Omental fat pad (tissue), 4 donors: ENCODE data around the gene DNM1. TPM values are rescaled to one million over a fixed set of nuclear protein-coding genes. Genes with fewer than 3 reads are reported as not detected.
A peak's percentile ranks its signal among the peaks of the same experiment; 100 is the strongest.

Source experiments
- ATAC-seq: fragments of 150-250 bp; one replicate; pipeline ENCODE4 v1.9.1; 2016; ENCODE audit warnings: mild to moderate bottlenecking, moderate library complexity; ENCODE audit not compliant: low FRiP score
- DNase-seq: peaks from one replicate; pipeline ENCODE4 v3.0.0-alpha.2; 2019; ENCODE audit warnings: low spot score
- CTCF ChIP-seq, 3 donors: fragments of 450-650 bp; IDR thresholded peaks; one replicate each; pipeline ENCODE4 v1.5.1; 2016 to 2017; ENCODE audit warnings: antibody characterized with exemption in 3 of 3, mild to moderate bottlenecking in 3 of 3, moderate library complexity in 2 of 3
- total RNA-seq, 4 donors: library from RNA; depleted of rRNA; stranded (reverse); fragments of >200 nt; gene quantifications; one replicate each; pipeline ENCODE4 v1.1.0, GENCODE V29; 2016

The DNM1 gene
- total RNA-seq, 4 donors from 2014 or later, result 4.0 to 60.5 (median 20.0) TPM

GRCh38 chr9:128201441-128202369, 1.5 kb upstream of the DNM1 start:
- no peak for TF ChIP-seq CTCF (IDR thresholded peaks at IDR 0.05)
- no peak for DNase-seq
- ATAC-seq, result no peak

- no peak for DNase-seq
- ATAC-seq, result no peak
- no peak for TF ChIP-seq CTCF (IDR thresholded peaks at IDR 0.05)
Observed at GRCh38 chr9:128202648-128203023, 543 bp upstream of the DNM1 start.

- DNase-seq (no peak), ATAC-seq (peak; percentile 52)
- no peak for TF ChIP-seq CTCF (IDR thresholded peaks at IDR 0.05)
Observed at GRCh38 chr9:128203707-128204551, 750 bp downstream of the DNM1 start.

- no peak for TF ChIP-seq CTCF (IDR thresholded peaks at IDR 0.05)
- ATAC-seq (no peak), DNase-seq (no peak)
Observed at GRCh38 chr9:128204858-128205257, 1.7 kb downstream of the DNM1 start.

GRCh38 chr9:128205296-128205944, 2.2 kb downstream of the DNM1 start:
- DNase-seq (no peak), ATAC-seq (no peak)
- no peak for TF ChIP-seq CTCF (IDR thresholded peaks at IDR 0.05)

GRCh38 chr9:128206484-128206883, 3.3 kb downstream of the DNM1 start:
- DNase-seq (no peak), ATAC-seq (no peak)
- no peak for TF ChIP-seq CTCF (IDR thresholded peaks at IDR 0.05)
